ENCODE results near the gene STRA8.

STRA8 gene, protein sequence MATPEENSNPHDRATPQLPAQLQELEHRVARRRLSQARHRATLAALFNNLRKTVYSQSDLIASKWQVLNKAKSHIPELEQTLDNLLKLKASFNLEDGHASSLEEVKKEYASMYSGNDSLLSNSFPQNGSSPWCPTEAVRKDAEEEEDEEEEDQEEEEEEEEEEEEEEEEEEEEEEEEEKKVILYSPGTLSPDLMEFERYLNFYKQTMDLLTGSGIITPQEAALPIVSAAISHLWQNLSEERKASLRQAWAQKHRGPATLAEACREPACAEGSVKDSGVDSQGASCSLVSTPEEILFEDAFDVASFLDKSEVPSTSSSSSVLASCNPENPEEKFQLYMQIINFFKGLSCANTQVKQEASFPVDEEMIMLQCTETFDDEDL

DNA sequence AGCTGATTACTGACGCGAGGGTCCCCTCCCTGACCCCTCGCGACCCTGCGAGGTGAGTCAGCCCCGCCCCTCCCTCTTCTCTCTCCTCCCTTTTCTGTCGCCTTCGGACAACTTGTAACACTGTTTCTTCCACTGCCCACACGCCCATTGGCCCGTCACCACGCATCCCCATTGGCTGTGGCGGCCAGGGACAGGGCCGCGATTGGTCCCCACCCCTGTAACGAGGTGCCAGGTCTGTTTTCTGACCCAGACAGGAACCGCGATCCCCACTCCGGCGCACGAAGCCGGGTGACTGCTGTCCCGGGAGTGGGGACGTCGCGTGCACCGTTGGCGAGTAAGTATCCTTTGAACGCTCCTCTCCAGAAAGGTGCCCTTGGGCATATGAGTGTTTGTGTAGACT, at the start of gene STRA8:
TSS of gene STRA8 (plus strand) at position 269 of the 400 bp plus-strand sequence. CDS start 6,687 bp downstream, outside the sequence.
- TF ChIP-seq, protein P1, sequence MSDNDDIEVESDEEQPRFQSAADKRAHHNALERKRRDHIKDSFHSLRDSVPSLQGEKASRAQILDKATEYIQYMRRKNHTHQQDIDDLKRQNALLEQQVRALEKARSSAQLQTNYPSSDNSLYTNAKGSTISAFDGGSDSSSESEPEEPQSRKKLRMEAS (IDR thresholded peaks at IDR 0.05; ENCODE audit: low read depth, low read length): no peak
- TF ChIP-seq MYC (IDR thresholded peaks at IDR 0.05; ENCODE audit: low read depth, low read length) (no peak), POLR2A (IDR thresholded peaks at IDR 0.05; ENCODE audit: extremely low read depth, insufficient read length) (no peak)
- TF ChIP-seq, protein P2, sequence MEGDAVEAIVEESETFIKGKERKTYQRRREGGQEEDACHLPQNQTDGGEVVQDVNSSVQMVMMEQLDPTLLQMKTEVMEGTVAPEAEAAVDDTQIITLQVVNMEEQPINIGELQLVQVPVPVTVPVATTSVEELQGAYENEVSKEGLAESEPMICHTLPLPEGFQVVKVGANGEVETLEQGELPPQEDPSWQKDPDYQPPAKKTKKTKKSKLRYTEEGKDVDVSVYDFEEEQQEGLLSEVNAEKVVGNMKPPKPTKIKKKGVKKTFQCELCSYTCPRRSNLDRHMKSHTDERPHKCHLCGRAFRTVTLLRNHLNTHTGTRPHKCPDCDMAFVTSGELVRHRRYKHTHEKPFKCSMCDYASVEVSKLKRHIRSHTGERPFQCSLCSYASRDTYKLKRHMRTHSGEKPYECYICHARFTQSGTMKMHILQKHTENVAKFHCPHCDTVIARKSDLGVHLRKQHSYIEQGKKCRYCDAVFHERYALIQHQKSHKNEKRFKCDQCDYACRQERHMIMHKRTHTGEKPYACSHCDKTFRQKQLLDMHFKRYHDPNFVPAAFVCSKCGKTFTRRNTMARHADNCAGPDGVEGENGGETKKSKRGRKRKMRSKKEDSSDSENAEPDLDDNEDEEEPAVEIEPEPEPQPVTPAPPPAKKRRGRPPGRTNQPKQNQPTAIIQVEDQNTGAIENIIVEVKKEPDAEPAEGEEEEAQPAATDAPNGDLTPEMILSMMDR (IDR thresholded peaks at IDR 0.05; ENCODE audit: low read depth, low read length): no peak
- DNase-seq (ENCODE audit: low read depth): no peak

DNA sequence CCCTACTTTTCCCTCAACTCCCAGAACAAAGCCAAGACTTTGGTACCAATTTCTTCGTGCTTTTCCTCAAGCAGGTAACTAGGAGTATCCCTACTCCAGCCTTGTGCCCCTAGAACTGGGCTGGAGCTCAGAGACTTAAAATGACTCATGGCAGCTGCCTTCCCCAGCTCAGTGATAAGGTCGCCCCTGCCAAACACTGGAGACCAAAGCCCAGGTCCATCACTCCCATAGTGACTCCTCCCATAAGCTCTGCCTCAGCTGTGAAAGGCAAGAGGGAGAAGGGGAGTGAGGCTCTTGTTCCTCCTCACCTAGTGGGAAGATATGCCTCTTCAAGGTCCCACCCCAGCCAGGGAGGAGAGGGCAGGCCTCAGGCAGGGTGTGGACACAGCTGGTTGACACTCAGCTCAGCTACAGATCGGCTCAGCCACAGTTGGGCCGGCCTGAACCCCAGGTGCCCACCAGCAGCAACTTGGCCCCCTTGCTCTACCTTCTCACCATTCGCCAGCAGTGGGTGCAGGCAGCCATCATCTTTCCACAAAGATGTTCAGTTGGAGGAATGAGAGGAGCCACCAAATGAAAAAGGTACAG, 49.3 kb upstream of the STRA8 start:
- DNase-seq (ENCODE audit: low read depth): no peak
- TF ChIP-seq MYC (IDR thresholded peaks at IDR 0.05; ENCODE audit: low read depth, low read length) (no peak), POLR2A (IDR thresholded peaks at IDR 0.05; ENCODE audit: extremely low read depth, insufficient read length) (no peak)
- TF ChIP-seq, protein P2 (IDR thresholded peaks at IDR 0.05; ENCODE audit: low read depth, low read length): no peak
- TF ChIP-seq, protein P1 (IDR thresholded peaks at IDR 0.05; ENCODE audit: low read depth, low read length): no peak
- no peak overlapping the region for H3K4me3 ChIP-seq (ENCODE audit: low read depth, low read length)

More for the DNA sequence above, at the start of gene STRA8:
- no peak within 1 kb of the TSS for H3K4me3 ChIP-seq (ENCODE audit: low read depth, low read length)

DNA sequence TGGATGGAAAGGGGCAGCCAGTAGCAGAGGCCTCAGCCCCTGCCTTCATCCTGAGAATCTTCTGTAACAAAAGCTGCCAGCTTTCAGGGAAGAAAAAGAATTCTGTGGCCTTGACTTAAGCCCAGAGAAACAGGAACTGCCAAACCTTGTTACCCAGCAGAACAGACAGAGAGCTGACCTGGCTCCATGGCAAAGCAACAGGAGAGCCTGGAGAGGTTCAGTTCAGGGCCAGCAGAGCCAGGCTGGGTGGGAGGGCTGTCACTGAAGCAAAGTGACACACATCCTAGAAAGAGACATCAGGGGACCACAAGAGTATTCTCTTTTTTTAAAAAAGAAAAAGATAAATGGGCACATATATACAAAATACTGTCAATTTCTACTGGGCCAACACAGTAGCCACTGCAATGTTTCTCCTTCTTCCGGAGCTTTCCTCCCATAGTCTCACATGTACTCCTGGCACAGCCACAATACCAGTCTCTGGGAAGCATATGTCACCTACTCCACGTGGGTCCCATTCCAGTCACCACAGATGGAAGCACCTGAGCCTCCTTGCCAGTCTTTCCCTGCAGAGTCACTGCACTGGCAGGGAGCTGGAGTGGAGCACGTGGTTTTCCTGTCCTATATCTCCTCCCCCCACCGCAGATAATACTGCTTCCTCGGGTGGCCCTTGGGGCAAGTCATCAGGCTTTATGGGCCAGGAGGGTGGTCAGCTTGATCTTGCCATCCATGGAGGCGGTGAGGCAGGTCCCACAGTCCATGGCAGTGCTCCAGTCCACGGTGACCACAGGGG, 48.0 kb upstream of the STRA8 start:
- DNase-seq (ENCODE audit: low read depth): no peak
- TF ChIP-seq POLR2A (IDR thresholded peaks at IDR 0.05; ENCODE audit: extremely low read depth, insufficient read length): no peak
- no peak for TF ChIP-seq MYC (IDR thresholded peaks at IDR 0.05; ENCODE audit: low read depth, low read length)
- TF ChIP-seq, protein P1 (IDR thresholded peaks at IDR 0.05; ENCODE audit: low read depth, low read length): no peak
- TF ChIP-seq, protein P2 (IDR thresholded peaks at IDR 0.05; ENCODE audit: low read depth, low read length): no peak
- H3K4me3 ChIP-seq (ENCODE audit: low read depth, low read length): no peak overlapping the region

DNA sequence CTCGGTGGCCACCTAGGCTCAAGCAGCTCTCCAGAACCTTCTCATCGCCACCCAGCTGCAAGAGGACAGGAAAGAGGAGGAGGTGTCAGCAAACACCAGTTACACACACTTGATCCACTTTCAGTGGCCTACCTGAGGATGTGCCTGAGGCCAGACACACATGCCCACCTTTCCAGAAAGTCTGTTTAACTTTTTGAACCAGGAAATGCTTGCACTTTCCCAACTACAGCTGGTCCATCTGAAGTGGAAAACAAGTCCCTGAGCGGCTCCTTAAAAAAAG, 47.4 kb upstream of the STRA8 start:
- no peak for DNase-seq (ENCODE audit: low read depth)
- H3K4me3 ChIP-seq (ENCODE audit: low read depth, low read length): no peak overlapping the region
- TF ChIP-seq, protein P2 (IDR thresholded peaks at IDR 0.05; ENCODE audit: low read depth, low read length): no peak
- TF ChIP-seq, protein P1 (IDR thresholded peaks at IDR 0.05; ENCODE audit: low read depth, low read length): no peak
- TF ChIP-seq POLR2A (IDR thresholded peaks at IDR 0.05; ENCODE audit: extremely low read depth, insufficient read length) (no peak), MYC (IDR thresholded peaks at IDR 0.05; ENCODE audit: low read depth, low read length) (no peak)

DNA sequence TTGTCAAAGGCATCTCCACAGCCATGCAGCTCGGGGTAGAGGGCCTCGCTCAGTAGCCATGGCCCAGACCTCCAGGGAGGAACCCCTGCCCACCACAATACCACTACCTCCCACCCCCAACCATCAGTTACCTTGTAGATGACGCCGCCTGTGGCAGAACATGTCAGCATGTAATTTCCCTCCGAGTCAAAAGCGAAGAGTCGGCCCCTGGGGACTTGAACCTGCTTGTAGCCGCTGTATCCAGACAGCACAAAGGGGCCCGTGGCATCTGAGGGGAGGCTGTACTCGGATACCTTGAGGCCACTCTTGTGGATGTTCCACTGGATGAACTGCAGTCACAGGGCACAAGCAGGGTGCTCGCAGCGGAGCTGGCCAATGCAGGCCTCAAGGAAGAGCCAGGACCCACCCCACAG, 46.8 kb upstream of the STRA8 start:
- no peak for DNase-seq (ENCODE audit: low read depth)
- TF ChIP-seq, protein P1 (IDR thresholded peaks at IDR 0.05; ENCODE audit: low read depth, low read length): no peak
- TF ChIP-seq, protein P2 (IDR thresholded peaks at IDR 0.05; ENCODE audit: low read depth, low read length): no peak
- TF ChIP-seq MYC (IDR thresholded peaks at IDR 0.05; ENCODE audit: low read depth, low read length) (no peak), POLR2A (IDR thresholded peaks at IDR 0.05; ENCODE audit: extremely low read depth, insufficient read length) (no peak)
- H3K4me3 ChIP-seq (ENCODE audit: low read depth, low read length): no peak overlapping the region
